Immature natural killer cell (primary cell): ENCODE measurements around the gene UNC5CL. TPM values are rescaled to one million over a fixed set of nuclear protein-coding genes. Genes with fewer than 3 reads are reported as not detected.
A peak's percentile ranks its signal among the peaks of the same experiment; 100 is the strongest.

Experiments
- DNase-seq, 3 donors: peaks; one replicate each; pipeline ENCODE4 v3.0.0; 2022; ENCODE audit warnings: mixed read lengths in 1 of 3
- H3K27ac Mint-ChIP-seq, 6 donors: one replicate each; pipeline ENCODE4 v1.8.0; 2020; ENCODE audit warnings: mixed read lengths in 6 of 6, mild to moderate bottlenecking in 5 of 6, inconsistent platforms in 4 of 6, moderate library complexity in 3 of 6
- H3K27me3 Mint-ChIP-seq, 3 donors: one replicate each; pipeline ENCODE4 v1.8.0; 2020 to 2021; ENCODE audit warnings: low read depth in 3 of 3, mild to moderate bottlenecking in 3 of 3, mixed read lengths in 3 of 3, moderate library complexity in 3 of 3, inconsistent platforms in 1 of 3
- H3K36me3 Mint-ChIP-seq, 3 donors: one replicate each; pipeline ENCODE4 v1.8.0; 2020; ENCODE audit warnings: mixed read lengths in 3 of 3, inconsistent platforms in 2 of 3, mild to moderate bottlenecking in 2 of 3
- H3K4me1 Mint-ChIP-seq, 2 donors: one replicate each; pipeline ENCODE4 v1.8.0; 2020; ENCODE audit warnings: inconsistent platforms in 2 of 2, mild to moderate bottlenecking in 2 of 2, mixed read lengths in 2 of 2, moderate library complexity in 1 of 2
- H3K4me3 Mint-ChIP-seq, 5 donors: one replicate each; pipeline ENCODE4 v1.8.0; 2020; ENCODE audit warnings: mild to moderate bottlenecking in 5 of 5, mixed read lengths in 5 of 5, inconsistent platforms in 3 of 5, moderate library complexity in 3 of 5
- H3K9me3 Mint-ChIP-seq, 6 donors: one replicate each; pipeline ENCODE4 v1.8.0; 2020; ENCODE audit warnings: mild to moderate bottlenecking in 6 of 6, mixed read lengths in 6 of 6, inconsistent platforms in 4 of 6, moderate library complexity in 3 of 6
- polyA plus RNA-seq, 3 donors: library from polyadenylated mRNA; unstranded; fragments of 300-500 nt; fragmentation: Illumina TruSeq; gene quantifications; one replicate each; pipeline ENCODE4 v1.2.3, GENCODE V29; 2021

UNC5CL gene
- polyA plus RNA-seq, 3 donors from 2014 or later, result 0.19 to 0.45 TPM; not detected in 1

DNA sequence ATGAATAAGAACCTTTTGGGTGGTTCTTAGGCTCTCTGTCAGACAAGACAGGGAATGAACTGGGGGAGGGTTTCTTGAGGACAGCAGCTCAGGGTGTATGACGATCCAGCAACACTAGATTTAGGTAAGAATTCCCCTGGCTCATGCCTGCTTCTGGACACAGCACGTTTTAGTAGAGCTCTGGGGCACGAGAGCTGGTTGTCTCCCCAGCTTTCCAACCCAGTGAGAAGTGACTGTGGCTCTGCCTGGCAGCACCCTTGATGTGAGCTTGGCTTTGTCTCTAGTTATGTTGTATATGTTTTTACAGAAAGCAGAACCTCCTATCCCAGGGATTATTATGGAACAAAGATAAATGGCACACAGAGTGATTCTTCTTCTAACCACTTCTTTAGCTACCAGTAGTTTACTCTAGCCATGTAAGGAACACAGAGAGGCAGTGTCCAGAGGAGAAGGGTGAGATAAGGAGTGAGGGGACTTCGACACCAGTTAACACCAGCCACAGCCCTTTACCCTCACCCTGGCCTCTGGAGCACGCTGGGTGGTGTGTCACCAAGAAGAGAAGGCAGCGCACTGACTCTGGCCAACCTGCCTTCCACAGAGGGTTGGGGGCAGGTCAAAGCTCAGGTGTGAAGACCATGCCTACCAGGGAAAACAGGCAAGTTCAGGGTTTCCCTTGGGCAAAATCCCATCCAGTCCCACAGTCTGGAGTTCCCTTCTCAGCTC, 17.9 kb upstream of the UNC5CL start:
- Mint-ChIP-seq H3K36me3 (peaks cover 7 to 20% (median 9%) of the 10 kb centered on the region in 3 donors), H3K27me3 (peaks cover 5 to 10% (median 9%) of the 10 kb centered on the region in 3 donors), H3K27ac (peak overlapping the region in 3 of 6 donors; percentile 13 to 78 (median 18)), H3K4me1 (peaks cover 25 to 31% of the 10 kb centered on the region in 2 donors), H3K4me3 (no peak overlapping the region), H3K9me3 (no peaks in the 10 kb centered on the region)
- no peak for DNase-seq

DNA sequence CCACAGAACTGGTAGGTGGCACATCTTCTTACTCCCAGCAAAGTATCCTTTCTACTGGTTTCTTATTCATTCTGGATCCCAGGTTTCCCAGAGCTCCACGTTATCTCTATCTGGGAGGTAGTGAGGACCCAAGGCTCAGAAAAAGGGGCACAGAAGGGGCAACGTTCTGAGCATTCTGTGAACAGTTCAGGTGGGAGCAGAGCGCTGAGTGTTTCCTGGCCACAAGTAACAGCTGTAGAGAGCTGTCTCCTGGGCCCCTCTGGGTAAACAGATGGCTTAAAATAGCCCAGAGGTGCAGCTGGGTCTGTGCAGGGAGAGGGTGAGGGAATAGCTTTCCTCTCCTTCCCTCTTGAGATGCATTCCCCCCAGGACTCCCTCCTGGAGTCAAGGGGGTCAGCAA, 16.1 kb upstream of the UNC5CL start:
- Mint-ChIP-seq H3K27ac (no peak overlapping the region), H3K4me3 (no peak overlapping the region)

DNA sequence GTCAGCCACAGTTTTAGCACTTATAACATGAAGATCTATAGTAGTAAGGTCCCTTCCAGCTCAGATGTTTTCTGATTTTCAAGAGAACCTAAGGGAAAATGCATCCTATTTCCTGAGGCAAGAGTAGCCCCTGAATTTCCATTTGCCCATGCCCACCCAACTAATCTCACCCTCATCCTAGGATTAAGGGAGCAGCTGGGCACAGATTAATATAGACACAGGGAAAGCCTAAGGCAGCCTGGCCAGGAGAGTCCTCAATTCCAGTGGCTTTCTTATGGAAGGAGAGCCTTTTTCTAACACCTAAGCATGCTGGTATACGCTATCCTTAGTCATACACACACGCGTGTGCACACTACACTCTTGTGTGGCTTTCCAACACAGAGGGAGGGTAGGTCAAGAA, 15.5 kb upstream of the UNC5CL start:
- DNase-seq, result no peak
- Mint-ChIP-seq H3K4me1 (peaks cover 32 to 35% of the 10 kb centered on the region in 2 donors), H3K27ac (peak overlapping the region in 2 of 6 donors; percentile 38 to 49), H3K9me3 (no peaks in the 10 kb centered on the region), H3K36me3 (peaks cover 2 to 11% (median 8%) of the 10 kb centered on the region in 3 donors), H3K4me3 (no peak overlapping the region), H3K27me3 (peaks cover 5 to 9% (median 8%) of the 10 kb centered on the region in 3 donors)

More for the DNA sequence above, 16.1 kb upstream of the UNC5CL start:
- Mint-ChIP-seq H3K9me3 (no peaks in the 10 kb centered on the region), H3K27me3 (peaks cover 5 to 9% (median 8%) of the 10 kb centered on the region in 3 donors), H3K36me3 (peaks cover 5 to 11% (median 9%) of the 10 kb centered on the region in 3 donors), H3K4me1 (peaks cover 32 to 39% of the 10 kb centered on the region in 2 donors)
- DNase-seq, result no peak

DNA sequence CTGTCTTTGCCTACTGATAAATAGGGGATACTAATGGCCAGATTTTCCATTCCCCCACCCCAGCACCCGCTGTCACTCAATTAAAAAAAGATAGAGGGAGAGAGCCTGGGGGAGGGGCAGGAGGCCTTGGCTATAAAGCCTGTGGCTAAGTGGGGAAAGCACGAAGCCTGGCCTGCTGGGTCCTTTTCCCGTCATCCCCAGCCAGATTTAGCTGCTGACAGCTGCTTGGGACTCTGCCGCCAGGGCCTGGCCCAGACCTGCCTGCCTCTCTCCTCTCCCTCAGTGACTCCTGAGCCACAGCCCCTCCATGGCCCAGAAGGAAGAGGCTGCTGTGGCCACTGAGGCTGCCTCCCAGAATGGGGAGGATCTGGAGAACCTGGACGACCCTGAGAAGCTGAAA, 14.0 kb upstream of the UNC5CL start, which contains the start of gene APOBEC2:
Gene APOBEC2 (plus strand): TSS at position 162 of the 400 bp plus-strand sequence. CDS start 146 bp downstream, at position 308.
- H3K36me3 Mint-ChIP-seq, result peaks cover 4 to 8% (median 4%) of the 10 kb centered on the region in 3 donors
- no peaks in the 10 kb centered on the region for H3K9me3 Mint-ChIP-seq
- peaks cover 23 to 26% of the 10 kb centered on the region in 2 donors for H3K4me1 Mint-ChIP-seq
- H3K27me3 Mint-ChIP-seq, result peaks cover 2 to 4% (median 3%) of the 10 kb centered on the region in 3 donors
- peak within 1 kb of the TSS in 5 of 6 donors; percentile 8 to 70 (median 36) for H3K27ac Mint-ChIP-seq
- H3K4me3 Mint-ChIP-seq, result peak within 1 kb of the TSS in 4 of 5 donors; percentile 0 to 37 (median 16)
- no peak for DNase-seq

DNA sequence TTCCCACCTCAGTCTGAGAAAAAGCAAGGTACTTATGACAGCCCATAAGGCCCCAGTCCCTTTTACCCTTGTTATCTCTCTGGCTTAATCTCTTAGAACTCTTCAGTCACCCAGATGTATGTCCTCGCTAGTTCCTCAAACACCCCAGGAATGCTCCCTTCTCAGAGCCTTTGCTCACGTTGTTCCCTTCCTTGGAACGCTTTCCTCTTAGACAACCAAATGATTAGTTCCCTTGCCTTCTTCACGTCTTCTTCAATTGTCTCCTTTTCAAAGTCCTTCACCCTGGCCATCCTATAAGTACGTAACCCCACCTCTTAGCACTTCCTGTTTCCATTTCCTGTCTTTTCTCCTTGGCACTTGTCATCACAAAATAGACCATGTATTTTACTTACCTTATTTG, 12.9 kb upstream of the UNC5CL start:
- no peak for DNase-seq
- Mint-ChIP-seq H3K4me3 (peak overlapping the region in 4 of 5 donors; percentile 0 to 37 (median 14)), H3K27ac (peak overlapping the region in 5 of 6 donors; percentile 6 to 70 (median 36)), H3K36me3 (peaks cover 4 to 14% (median 4%) of the 10 kb centered on the region in 3 donors), H3K27me3 (no peaks in the 10 kb centered on the region), H3K9me3 (no peaks in the 10 kb centered on the region), H3K4me1 (peaks cover 17 to 18% of the 10 kb centered on the region in 2 donors)

DNA sequence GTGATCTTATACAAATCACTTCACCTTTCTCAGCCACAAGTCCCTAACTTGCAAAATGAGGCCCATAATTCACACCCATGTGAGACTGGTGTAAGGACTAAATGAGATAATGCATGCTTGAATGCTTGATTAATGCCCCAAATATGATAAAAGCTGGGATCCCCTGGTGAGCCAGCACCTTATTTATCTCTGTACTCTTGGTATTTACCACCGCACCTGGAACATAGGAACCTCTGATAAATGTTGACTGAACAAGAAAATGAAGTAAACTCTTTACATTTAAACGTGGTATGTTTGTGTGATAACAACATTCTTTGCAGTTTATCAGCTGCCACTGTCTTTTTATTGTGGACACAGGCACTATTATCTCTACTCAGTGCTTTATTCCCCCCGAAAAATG, 11.5 kb upstream of the UNC5CL start:
- no peaks in the 10 kb centered on the region for H3K27me3 Mint-ChIP-seq
- H3K36me3 Mint-ChIP-seq, result peaks cover 4 to 14% (median 4%) of the 10 kb centered on the region in 3 donors
- no peak overlapping the region for H3K4me3 Mint-ChIP-seq
- H3K4me1 Mint-ChIP-seq, result peaks cover 17% of the 10 kb centered on the region in 2 donors
- H3K9me3 Mint-ChIP-seq, result no peaks in the 10 kb centered on the region
- DNase-seq, result no peak
- H3K27ac Mint-ChIP-seq, result no peak overlapping the region

DNA sequence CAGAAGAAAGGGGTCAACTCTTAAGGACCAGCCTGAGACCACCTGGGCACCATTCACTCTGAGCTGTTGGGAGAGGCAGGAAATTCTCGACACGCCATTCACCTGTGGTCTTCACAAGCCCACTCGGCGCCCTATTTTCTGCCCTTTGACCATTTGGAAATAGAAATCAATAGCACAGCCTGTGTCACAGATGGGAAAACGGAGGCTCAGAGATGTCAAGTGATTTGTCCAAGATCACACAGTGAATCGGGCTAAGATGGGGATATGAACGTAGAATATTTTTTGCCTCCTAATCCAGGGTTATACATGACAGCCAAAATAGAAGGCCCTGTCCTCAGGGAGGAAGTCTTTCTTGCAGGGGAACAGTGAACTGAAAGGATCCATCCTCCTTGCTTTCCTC, 10.9 kb upstream of the UNC5CL start:
- no peak overlapping the region for H3K27ac Mint-ChIP-seq
- peaks cover 4 to 14% (median 4%) of the 10 kb centered on the region in 3 donors for H3K36me3 Mint-ChIP-seq
- no peak for DNase-seq
- H3K27me3 Mint-ChIP-seq, result no peaks in the 10 kb centered on the region
- no peak overlapping the region for H3K4me3 Mint-ChIP-seq
- no peaks in the 10 kb centered on the region for H3K9me3 Mint-ChIP-seq
- H3K4me1 Mint-ChIP-seq, result peaks cover 17% of the 10 kb centered on the region in 2 donors

DNA sequence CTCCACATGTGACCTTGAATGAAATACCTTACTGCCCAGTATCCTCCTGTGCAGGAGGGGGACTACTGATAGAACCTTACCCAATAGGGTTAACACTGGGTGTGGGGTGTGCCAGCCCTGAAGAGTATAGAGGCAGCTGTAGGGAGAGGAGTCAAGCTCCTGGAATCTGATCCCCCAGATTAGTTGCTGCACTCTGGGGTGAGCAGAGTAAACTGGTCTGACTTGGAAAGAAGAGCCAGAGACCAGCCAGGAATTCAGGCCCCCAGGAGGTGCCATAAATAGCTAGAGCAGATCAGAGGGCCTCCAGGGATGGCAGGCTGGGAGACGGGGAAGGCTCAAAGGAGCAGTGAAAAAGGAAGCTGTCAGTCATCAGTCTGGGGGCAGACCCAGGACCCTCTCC, 10.5 kb upstream of the UNC5CL start:
- DNase-seq, result no peak
- Mint-ChIP-seq H3K4me1 (peaks cover 17% of the 10 kb centered on the region in 2 donors), H3K27me3 (no peaks in the 10 kb centered on the region), H3K36me3 (peaks cover 4 to 14% (median 4%) of the 10 kb centered on the region in 3 donors), H3K4me3 (no peak overlapping the region), H3K9me3 (no peaks in the 10 kb centered on the region), H3K27ac (peak overlapping the region in 1 of 6 donors; percentile 33)

DNA sequence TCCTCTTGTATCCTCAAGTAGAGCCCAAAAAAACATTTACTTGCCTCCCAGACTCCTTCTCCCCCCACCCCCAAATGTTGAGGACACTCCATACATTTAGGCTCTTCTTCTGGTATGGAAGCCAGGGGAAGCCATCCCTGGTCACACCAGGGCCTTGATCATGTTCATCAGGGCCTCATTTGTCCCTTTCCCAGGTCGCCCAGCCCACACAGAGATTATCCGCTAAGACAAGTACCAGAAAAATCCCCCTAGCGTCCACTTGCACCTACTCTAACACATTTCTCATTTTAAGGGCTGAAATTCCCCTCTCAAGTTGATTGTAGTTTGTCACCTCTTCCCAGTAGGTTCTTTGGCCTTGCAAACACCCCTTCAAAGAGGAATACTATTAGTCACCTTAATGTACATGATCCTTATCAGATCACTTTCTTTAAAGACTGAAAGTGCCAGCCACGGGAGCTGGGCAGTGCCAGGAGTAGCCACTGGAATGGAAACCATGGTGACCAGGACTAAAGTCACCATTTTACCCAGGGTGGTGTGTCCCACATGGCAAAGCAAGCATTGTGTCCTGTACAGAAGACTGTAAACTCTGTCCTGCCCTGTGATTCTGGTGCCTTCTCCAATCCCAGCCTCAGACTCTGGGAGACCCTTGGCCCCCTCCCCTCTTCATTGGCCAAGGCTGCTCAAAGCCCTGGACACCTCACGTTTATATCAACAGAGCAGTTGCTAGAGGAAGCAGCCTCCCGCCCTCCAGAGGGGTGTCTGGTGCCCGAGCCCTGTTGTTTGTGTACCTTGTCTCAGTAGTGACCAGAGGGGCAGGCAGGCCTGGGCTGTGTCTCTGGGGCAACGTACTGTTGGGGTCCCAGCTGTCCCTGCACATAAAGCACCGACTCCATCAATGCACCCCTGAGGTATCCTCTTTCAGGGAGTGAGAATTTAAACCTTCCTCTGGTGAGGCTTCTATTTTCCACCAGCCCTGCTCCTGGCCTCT, 9.0 kb upstream of the UNC5CL start:
- H3K9me3 Mint-ChIP-seq, result no peaks in the 10 kb centered on the region
- peaks cover 17% of the 10 kb centered on the region in 2 donors for H3K4me1 Mint-ChIP-seq
- no peak for DNase-seq
- H3K27me3 Mint-ChIP-seq, result no peaks in the 10 kb centered on the region
- no peak overlapping the region for H3K4me3 Mint-ChIP-seq
- H3K27ac Mint-ChIP-seq, result peak overlapping the region in 1 of 6 donors; percentile 50
- peaks cover 4 to 14% (median 7%) of the 10 kb centered on the region in 3 donors for H3K36me3 Mint-ChIP-seq

DNA sequence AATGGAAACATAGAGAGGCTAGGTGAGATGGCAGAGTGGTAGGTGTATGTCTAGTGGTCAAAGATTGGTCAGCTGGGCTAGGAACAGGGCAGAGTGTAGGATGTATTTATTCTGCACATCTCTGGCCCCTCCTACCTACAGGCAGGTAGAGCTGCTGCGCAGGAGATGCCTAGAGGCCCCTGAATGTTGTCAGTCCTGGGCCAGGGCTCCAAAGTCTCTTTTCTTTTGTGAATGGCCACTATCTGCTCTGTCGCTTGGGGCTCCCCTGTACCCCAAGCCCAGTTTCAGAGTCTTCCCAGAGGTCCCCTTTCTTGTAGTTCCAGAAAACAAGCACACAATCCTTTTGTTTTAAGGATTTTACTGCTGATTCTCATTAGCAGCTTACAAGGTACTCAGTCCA, 8.3 kb upstream of the UNC5CL start:
- Mint-ChIP-seq H3K4me3 (no peak overlapping the region), H3K27ac (no peak overlapping the region), H3K4me1 (peaks cover 11% of the 10 kb centered on the region in 2 donors), H3K36me3 (peaks cover 4 to 14% (median 7%) of the 10 kb centered on the region in 3 donors), H3K9me3 (no peaks in the 10 kb centered on the region), H3K27me3 (no peaks in the 10 kb centered on the region)
- DNase-seq, result no peak

DNA sequence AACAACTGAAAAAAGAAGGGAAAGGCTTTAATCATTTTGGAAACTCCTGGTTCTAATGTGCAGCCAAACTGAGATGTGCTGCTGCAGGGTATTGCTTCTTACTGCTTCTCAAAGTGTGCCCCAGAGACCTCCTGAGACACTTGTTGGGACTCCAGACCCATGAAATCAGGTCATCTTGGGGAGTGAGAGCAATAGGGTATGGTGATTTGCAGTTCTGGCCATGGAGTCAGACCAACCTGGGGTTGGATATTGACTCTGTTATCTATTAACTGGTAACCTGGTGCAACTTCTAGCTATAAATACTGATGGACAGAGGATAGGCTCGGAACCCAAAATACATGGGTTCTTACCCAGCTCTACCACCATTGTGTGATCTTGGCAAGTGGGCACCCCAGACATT, 7.1 kb upstream of the UNC5CL start:
- DNase-seq, result no peak
- Mint-ChIP-seq H3K4me1 (no peaks in the 10 kb centered on the region), H3K9me3 (no peaks in the 10 kb centered on the region), H3K36me3 (peaks cover 0 to 19% (median 3%) of the 10 kb centered on the region in 3 donors), H3K27me3 (no peaks in the 10 kb centered on the region), H3K4me3 (no peak overlapping the region), H3K27ac (no peak overlapping the region)

DNA sequence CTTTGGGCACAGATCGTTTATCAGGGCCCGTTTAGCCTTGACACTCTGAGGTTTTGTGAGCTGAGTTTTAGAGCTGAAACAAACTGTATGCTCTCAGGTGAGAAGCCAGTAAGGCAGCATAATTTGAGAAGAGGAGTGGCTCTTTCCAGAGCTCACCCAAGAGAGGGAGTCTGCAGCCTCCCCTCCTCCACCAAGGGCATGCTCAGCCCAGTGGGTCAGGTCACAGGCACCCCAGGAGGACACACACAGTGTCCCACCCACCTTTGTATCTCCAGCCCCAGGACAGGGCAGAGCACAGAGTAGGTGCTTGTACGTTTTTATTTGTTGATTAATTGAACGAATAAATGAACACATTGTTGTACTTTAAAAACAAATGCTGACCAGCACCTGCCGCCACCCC, 6.6 kb upstream of the UNC5CL start:
- Mint-ChIP-seq H3K4me3 (no peak overlapping the region), H3K4me1 (no peaks in the 10 kb centered on the region), H3K27me3 (no peaks in the 10 kb centered on the region), H3K27ac (no peak overlapping the region), H3K9me3 (no peaks in the 10 kb centered on the region), H3K36me3 (peaks cover 0 to 19% (median 3%) of the 10 kb centered on the region in 3 donors)
- DNase-seq, result no peak

DNA sequence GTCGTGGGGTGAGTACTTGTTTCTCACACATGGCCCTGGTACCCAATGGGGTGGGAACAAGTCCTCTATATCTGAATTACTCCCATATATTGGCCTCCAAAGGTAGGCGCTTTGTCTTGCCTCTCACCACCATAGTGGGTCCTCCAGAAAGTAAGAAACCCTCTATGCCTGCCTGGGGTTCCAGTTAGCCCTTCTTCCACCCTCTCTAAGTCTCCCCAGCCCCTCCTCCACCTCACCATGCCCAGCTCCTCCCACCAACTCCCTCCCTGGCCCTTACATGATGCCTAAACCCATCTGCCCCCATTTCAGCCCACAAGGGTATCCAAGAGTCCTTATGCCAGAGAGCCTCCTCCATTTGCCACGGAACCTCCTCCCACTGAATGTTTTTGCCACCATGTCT, 4.1 kb upstream of the UNC5CL start:
- Mint-ChIP-seq H3K27me3 (peaks cover 0 to 2% (median 0%) of the 10 kb centered on the region in 3 donors), H3K4me3 (no peak overlapping the region), H3K36me3 (peaks cover 0 to 15% (median 3%) of the 10 kb centered on the region in 3 donors), H3K27ac (no peak overlapping the region), H3K4me1 (no peaks in the 10 kb centered on the region), H3K9me3 (no peaks in the 10 kb centered on the region)
- DNase-seq, result no peak
